ENCODE data around the gene SDSL. TPM values are rescaled to one million over a fixed set of nuclear protein-coding genes. Genes with fewer than 3 reads are reported as not detected.

Gene SDSL
- total RNA-seq, 1 experiment from 2014 or later, result 0.46 TPM

DNA sequence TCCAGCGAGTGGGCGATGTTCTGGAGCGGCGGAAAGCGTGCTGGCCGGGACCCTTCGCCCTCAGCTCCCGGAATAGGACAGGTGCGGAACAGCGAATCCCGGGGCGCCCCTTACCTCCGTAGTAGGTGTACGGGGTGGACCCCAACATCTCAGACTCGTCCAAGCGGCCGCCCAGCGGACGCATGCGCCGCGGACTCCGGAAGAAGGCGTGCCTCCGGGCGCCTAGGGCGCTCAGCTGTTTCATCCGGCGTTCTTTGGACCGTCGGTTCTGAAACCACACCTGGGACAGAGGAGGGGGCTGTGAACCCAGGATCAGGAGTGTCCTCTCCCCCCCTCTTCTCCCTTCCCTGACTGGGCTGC lies 44.9 kb downstream of the SDSL start:
- no peak overlapping the region for H4K91ac ChIP-seq (ENCODE audit: insufficient read length, low read depth, low read length)
- peaks cover 99% of the 10 kb centered on the region for H3K27me3 Mint-ChIP-seq (ENCODE audit: low read depth)
- no peak overlapping the region for H2BK20ac ChIP-seq (ENCODE audit: low read depth, low read length, poor library complexity, severe bottlenecking)
- no peak overlapping the region for H3K23ac ChIP-seq (ENCODE audit: insufficient read length, low read depth, low read length)
- no peak overlapping the region; a peak in 1 of 7 replicates for H3K27ac Mint-ChIP-seq
- H2BK12ac ChIP-seq (ENCODE audit: insufficient read length, low read depth, low read length), result no peak overlapping the region
- no peak overlapping the region for H3K4ac ChIP-seq (ENCODE audit: low read depth, low read length)
- no peaks in the 10 kb centered on the region for H4K20me1 ChIP-seq (ENCODE audit: control insufficient read depth, insufficient read depth, insufficient read length)
- peaks cover 0 to 2% of the 10 kb centered on the region in 2 experiments; a peak in 2 of 5 replicates for H3K9me3 Mint-ChIP-seq
- no peak overlapping the region for H2AFZ ChIP-seq (ENCODE audit: low read length)
- no peaks in the 10 kb centered on the region; the same call in 1 of the 2 replicates for H3K4me1 ChIP-seq (ENCODE audit: insufficient read depth, low read length)
- H3K18ac ChIP-seq (ENCODE audit: insufficient read length, low read depth, low read length), result no peak overlapping the region
- no peak overlapping the region for H2BK120ac ChIP-seq (ENCODE audit: low read depth, low read length, poor library complexity, severe bottlenecking)
- H3K9ac ChIP-seq (ENCODE audit: extremely low read depth, insufficient read length, low read length), result no peak overlapping the region
- no peak overlapping the region for H4K5ac ChIP-seq (ENCODE audit: insufficient read length, low read depth, low read length)
- H3K79me1 ChIP-seq (ENCODE audit: insufficient read depth, low read depth, low read length, poor library complexity, severe bottlenecking), result no peaks in the 10 kb centered on the region
- peaks cover 0 to 31% (median 2%) of the 10 kb centered on the region in 3 experiments; a peak in 5 of 7 replicates for H3K36me3 Mint-ChIP-seq (ENCODE audit: insufficient read depth in 1 of 3, low read depth in 3 of 3)
- no peaks in the 10 kb centered on the region for H3K79me2 ChIP-seq (ENCODE audit: insufficient read depth, low read length)
- H3K9me3 ChIP-seq (ENCODE audit: control insufficient read depth, low read depth, low read length), result no peaks in the 10 kb centered on the region
- DNase-seq, result peak; percentile 47
- no peak overlapping the region for H4K8ac ChIP-seq (replicated peaks; ENCODE audit: insufficient read length, low read depth, low read length)
- peaks cover 53 to 67% of the 10 kb centered on the region in 2 experiments for H3K4me1 Mint-ChIP-seq
- H3K4me3 Mint-ChIP-seq, result peak overlapping the region; percentile 51 to 79
- H3T11ph ChIP-seq (ENCODE audit: low read length), result no peak overlapping the region
- no CpG with 5 or more reads among the region's 31 CpGs for WGBS (ENCODE audit: extremely low coverage, insufficient read length, low lambda C conversion rate)
- no peak overlapping the region for H3K27ac ChIP-seq (ENCODE audit: insufficient read length, low read depth, low read length)
- peaks cover 96% of the 10 kb centered on the region for H3K27me3 ChIP-seq (ENCODE audit: insufficient read depth, low read length)
- no peak overlapping the region for H2BK15ac ChIP-seq (ENCODE audit: low read depth, low read length)
- peaks cover 17% of the 10 kb centered on the region for H3K23me2 ChIP-seq (ENCODE audit: insufficient read length, low read depth, low read length, poor library complexity, severe bottlenecking)
- no peak overlapping the region for H3K14ac ChIP-seq (ENCODE audit: insufficient read depth, low read length)
- no peak overlapping the region for H2BK5ac ChIP-seq (ENCODE audit: insufficient read length, low read length)
- no peak for TF ChIP-seq CTCF (conservative IDR thresholded peaks at IDR 0.05)
- no peak overlapping the region for H3K56ac ChIP-seq (ENCODE audit: insufficient read length, low read depth, low read length)
- peak overlapping the region; percentile 32 for H3K4me2 ChIP-seq (ENCODE audit: insufficient read depth, insufficient read length, low read length)
- no peak overlapping the region for H2AK5ac ChIP-seq (ENCODE audit: insufficient read length, low read length)
